HG03378 (cell line): ENCODE results near the gene ASB5.

Source experiments
- ATAC-seq: cut with Tn5 transposase; IDR thresholded peaks from one replicate; pipeline ENCODE4 v1.9.1; 2021; ENCODE audit warnings: mild to moderate bottlenecking, moderate library complexity; ENCODE audit not compliant: unreplicated experiment

ASB5 gene

DNA sequence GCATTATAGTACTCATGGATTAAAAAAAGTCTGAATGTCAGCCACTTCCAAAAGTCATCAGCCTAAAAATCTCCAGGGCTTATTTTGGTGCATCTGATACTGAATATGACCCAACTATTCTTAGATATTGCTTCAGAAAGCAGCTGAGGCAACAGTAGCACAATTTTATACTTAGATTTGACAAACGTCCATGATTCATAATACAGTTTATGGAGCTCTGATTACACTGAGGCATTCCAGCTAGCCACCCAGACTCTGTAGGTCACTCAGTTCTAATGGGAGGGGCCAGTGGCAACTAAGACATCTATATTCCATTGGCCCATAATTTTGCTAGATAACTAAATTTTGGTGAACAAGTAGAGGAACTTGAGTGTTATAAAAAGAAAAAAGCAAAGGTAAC lies 84.0 kb downstream of the ASB5 start:
- ATAC-seq = no peak
